GM19025 (cell line): ENCODE data around the gene CD36.
"Not testable (repeated sequence)": the region's sequence is repeated elsewhere in the genome, so short reads cannot be mapped to it uniquely, and the experiment has no call there.

Experiments used
- ATAC-seq: cut with Tn5 transposase; IDR thresholded peaks from one replicate; pipeline ENCODE4 v1.9.1; 2021; ENCODE audit warnings: mild to moderate bottlenecking, low read depth, moderate library complexity; ENCODE audit not compliant: unreplicated experiment

Gene CD36

DNA sequence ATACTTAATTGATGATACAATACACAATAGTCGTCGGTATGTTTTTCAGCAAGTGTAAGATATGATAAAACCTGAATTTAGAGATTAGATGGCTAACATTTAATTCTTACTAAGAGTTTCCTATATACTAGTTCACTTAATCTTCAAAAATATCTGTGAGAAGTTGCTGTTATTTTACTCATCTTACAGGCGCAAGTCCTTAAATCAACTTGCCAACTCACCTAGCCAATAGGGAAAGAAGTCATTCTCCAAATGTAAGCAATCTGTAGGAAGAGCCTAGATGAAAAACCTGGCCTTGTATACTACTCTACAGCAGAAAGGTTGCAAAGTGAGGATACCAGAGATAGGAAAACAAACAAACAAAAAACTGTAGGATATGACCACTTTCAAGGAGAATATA lies 10.6 kb downstream of the CD36 start:
- ATAC-seq, result no peak

GRCh38 chr7:80650030-80650429 lies 11.6 kb downstream of the CD36 start:
- no peak for ATAC-seq

DNA sequence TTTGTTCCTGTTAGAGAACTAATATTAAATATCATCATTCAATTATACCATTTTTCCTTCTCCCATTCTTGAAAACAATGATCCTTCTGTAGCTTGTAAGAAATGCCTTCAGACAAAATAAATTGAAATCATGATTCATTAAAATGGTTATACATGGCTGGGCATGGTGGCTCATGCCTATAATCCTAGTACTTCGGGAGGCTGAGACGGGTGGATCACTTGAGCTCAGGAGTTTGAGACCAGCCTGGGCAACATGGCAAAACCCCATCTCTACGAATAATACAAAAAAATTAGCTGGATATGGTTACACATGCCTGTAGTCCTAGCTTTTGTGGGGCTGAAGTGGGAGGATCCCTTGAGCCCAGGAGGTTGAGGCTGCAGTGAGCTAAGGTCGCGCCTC lies 13.0 kb downstream of the CD36 start:
- ATAC-seq, result no peak

- no peak for ATAC-seq
Observed at GRCh38 chr7:80653244-80653643, 14.8 kb downstream of the CD36 start.

DNA sequence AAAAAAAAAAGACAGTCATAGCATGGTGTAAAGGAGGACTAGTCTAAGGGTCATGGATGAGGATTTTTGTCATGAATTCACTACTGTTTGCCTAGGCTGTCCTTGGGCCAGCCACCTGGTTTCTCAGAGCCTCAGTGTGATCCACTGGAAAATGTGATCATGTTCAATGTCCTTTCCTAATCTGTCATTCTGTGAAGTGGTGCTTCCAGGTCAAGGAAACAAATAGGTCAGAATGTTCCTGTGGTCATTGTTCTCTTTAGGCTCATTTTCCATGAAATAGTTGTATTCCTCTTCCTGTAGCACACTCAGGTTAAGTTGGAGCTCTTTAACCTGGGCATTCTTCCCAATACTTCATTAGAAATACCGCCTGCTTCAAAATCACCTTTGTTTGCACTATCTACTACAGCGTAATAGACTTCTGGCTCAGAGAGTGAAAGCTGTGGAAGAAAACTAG lies 16.5 kb downstream of the CD36 start:
- no peak for ATAC-seq

DNA sequence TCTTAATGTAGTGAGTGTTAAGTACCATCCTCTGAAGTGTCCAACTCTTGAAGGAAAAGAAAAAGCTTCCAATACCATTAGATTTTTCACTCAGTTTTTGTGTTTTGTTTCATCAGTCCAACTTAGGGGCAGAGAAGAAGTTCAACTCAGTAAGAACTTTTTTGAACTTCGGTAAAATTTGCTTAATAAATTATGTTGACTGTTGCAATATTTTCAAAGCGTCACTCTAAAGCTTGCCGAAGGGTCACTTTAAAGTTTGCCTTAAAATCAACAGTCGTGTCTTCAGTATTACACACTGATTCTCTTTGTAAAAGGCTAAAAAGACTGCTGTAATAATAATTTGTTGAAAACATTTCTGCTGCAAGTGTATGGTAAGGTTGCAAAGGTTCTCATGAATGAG lies 17.6 kb downstream of the CD36 start:
- no peak for ATAC-seq

GRCh38 chr7:80659120-80660055 lies 20.9 kb downstream of the CD36 start:
- no peak for ATAC-seq

DNA sequence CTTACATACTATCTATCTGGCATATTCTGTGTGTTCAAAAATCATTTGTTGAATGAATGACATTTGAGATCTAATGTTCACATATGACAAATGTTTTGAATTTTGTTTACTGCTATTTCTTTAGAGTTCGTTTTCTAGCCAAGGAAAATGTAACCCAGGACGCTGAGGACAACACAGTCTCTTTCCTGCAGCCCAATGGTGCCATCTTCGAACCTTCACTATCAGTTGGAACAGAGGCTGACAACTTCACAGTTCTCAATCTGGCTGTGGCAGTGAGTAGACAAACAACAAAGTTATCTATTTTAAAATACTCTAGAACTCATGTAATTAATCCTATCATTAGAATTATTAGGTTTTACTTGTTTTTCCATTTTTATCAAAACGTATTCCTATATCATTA lies 22.5 kb downstream of the CD36 start:
- no peak for ATAC-seq

DNA sequence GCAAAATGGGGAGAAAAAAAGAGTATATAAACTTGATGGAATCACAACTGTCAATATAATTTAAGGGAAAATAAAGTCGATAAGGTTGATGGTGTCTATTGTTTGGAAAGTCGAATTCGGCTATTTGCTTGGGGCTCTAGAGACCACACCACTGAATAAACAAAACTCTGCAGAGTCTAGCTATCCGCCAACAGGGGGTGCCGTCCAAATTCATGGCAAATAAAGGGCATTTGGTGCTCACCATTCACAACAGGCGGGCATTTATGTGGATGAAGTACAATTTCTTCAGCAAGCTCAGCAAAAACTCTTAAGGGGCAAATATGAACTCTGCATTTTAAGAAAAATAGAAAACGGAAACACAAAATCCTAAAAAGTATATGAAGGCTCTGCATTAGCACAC lies 23.3 kb downstream of the CD36 start:
- no peak for ATAC-seq

DNA sequence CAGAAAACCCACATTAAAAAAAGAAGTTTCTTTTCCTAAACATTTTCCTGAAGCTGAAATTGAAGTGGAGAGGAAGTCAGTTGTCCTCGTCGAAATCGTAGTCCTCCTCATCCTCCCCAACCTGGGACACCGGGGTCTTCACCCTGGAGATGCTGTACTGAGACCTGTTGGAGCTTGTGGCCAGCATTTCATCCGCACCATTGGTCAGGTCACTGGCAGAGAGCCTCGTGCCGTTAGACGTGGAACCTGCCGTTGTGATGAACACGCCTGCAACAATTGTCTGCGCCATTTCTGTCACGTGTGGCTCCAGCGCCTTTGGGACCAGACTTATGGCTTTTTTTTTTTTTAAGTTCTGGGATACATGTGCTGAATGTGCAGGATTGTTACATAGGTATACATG lies 23.8 kb downstream of the CD36 start:
- ATAC-seq, result no peak

DNA sequence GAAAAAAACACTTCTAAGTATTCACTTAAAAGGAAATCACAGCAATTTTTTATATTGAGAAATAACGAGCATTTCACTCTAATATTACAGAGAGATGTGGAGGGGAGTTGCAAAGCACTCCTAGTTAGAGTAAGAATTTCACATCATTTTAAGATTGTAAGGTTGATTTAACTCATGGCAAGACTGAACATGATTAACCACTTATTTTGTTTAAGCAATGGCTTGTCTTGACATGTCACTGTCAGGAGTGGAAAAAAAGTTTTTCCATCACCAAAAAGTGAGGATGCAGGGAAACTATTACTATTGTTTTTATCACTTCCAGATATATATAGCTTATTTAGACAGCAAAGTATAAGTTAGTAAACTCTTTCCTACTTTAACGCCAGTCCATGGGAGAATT lies 27.1 kb downstream of the CD36 start:
- no peak for ATAC-seq

DNA sequence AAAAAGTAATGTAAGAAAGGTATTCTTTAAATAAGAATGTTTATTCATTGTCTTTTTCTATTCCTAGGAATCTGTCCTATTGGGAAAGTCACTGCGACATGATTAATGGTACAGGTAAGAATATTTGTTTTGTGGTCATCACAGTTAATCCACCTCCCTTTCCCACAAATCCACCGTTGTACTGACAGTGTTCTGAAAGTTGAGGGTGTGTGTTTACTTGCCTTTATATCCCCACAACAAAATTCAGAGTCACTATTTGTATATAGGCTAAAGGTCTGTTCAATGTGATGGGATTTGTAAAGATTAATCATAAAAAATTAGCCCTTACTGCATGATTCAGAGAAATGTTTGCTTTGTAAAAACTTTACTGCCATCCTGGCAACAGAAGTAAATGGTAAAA lies 27.9 kb downstream of the CD36 start:
- no peak for ATAC-seq

DNA sequence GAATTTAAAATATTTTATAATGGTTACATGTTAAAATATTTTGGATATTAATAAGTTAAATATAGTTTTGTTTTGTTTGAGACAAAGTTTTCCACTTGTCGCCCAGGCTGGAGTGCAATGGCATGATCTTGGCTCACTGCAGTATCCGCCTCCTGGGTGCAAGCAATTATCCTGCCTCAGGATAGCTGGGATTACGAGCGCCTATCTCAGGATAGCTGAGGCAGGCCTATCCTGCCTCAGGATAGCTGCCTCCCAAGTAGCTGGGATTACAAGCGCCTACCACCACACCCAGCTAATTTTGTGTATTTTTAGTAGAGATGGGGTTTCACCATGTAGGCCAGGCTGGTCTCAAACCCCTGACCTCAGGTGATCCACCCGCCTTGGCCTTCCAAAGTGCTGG lies 30.9 kb downstream of the CD36 start:
- not testable (repeated sequence) for ATAC-seq

DNA sequence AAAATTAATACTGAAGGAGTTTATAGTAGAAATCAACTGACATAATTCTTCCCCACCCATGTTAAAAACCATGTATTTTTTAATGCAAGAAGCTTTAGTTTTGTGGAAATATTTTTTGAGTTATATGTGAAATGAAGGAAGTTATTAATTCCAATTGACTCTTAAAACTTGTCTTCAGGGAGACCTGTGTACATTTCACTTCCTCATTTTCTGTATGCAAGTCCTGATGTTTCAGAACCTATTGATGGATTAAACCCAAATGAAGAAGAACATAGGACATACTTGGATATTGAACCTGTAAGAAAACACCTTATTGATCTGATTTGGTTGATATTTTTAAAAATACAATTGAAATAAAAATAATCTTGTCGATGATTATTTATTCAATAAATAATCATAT lies 33.3 kb downstream of the CD36 start:
- no peak for ATAC-seq

GRCh38 chr7:80675090-80675489 lies 36.6 kb downstream of the CD36 start:
- no peak for ATAC-seq

DNA sequence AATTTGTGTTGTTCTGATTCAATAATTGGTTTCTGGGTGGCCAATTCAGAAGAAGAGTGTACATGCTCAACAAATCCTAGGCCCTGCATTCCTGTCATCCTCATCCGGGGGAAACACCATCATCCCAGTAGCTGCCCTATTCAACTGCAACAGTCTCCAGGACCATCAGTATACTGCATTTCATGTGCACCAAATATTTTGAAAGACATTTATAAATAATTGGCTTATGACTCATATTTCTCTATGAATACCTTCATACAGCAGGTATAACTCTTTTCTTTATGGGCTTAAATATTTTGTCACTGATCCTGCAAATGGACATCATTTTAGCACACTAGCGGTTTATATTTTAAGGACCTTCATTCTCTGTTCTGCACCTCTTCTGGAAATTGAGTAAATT lies 38.0 kb downstream of the CD36 start:
- ATAC-seq, result no peak

DNA sequence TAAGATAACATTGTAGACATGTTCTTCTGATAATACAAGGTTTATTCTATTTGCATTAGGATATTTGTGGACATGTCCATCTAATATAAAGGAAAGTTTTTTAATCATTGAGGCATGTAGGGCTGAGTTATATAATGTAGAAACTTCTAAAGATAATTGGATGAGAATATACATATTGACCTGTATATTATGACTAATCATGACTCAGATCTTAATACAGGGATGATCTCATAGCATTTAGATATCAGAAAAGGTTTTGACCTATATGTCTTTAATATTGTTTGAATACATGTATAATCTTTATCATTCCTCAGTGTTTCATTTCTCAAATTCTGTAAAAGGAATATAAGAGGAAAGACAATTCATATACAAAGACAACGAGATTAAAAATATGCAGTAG lies 39.2 kb downstream of the CD36 start:
- ATAC-seq, result no peak

DNA sequence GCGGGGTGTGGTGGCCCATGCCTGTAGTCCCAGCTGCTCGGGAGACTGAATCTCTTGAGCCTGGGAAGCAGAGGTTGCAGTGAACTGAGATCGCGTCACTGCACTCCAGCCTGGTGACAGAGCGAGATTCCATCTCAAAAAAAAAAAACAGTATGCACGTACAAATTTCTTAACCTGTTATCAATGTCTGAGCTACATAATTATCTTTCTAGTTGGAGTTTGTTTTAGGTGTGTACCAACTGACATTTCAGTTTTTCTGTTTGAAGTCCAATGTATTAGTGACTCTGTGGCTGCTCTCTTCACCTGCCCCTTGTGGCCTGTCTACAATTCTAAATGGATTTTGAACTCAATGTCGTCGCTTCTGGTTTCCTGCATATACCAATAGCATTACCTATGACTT lies 40.3 kb downstream of the CD36 start:
- ATAC-seq, result no peak

DNA sequence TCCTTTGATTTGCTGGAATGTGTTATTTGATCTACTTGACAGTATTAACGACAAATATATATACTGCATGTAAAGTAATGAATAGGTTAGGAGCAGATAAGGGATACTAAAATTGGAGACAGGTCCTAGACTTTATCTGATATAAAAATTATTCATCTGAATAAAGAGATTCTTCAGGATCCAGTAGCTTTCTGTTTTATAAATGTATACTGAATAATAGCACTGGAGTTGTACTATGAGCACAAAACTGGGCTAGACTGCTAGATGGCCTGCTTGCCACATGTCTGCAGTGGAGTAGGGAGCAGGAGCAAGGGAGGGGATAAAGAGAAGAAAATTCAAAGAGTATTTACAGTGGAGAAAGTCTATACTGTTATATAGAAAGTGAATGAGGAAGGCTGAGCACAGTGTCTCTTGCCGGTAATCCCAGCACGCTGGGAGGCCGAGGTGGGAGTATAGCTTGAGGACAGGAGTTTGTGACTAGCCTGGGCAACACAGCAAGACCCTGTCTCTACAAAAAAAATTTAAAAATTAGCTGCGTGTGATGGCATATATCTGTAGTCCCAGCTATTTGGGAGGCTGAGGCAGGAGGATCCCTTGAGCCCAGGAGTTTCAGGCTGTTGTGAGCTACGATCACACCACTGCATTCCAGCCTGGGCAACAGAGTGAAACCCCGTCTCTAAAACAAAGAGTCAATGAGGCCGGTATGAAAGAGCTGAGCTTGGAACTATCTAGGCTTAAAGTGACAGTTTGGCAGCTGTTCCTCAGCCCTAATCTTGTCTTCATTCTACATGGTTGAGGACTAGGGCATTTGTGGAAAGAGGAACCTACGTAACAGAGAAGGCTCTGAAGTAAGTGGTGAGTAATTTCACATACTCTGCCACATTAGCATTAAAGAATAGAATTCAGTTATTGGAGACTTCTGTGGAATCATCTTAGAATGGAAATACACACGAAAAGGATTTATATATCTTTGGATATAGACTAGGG lies 41.8 kb downstream of the CD36 start:
- ATAC-seq, result no peak

DNA sequence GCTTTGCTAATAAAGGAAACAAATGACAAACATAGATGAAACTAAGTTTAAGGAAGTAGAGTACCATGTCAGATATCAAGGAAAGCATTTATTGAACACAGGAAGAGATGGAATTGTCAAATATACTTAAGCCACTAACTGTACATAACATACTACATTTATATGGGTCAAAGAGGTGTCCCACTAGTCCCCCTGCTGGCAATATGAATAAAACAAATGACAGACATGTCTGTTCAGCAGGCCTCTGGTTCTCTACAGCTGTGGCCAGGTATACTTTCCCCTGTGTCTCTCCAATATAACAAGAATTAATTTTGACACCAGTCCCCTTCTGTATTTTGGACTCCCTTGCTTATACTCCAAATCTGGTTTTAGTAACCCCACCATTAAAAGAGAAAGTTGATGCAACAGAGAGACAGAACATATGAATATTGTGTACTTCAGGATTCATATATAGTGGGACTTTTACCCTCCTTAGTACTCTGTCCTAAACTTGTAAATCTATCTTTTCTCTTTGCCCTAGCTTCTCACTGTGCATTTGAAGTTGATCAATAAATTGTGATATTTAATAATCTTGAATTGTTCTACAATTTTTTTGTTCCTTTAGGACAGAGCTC lies 42.9 kb downstream of the CD36 start:
- ATAC-seq, result no peak

DNA sequence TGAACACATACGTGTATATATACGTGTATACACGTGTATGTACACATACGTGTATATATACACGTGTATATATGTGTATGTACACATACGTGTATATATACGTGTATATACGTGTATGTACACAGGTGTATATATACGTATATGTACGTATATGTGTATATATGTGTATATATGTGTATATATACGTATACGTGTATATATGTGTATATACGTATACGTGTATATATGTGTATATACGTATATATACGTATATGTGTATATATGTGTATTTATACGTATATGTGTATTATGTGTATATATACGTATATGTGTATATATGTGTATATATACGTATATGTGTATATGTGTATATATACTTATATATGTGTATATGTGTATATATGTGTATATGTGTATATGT lies 44.3 kb downstream of the CD36 start:
- ATAC-seq, result no peak
